Retinal pigment epithelial cell (primary cell): Measurements from ENCODE around the gene ZBTB22.

Source experiments
- DNase-seq: peaks from one replicate; pipeline ENCODE4 v3.0.0-alpha.2; 2010; ENCODE audit warnings: low read depth
- H3K4me3 ChIP-seq: 2 replicates; pipeline ENCODE4 v1.5.1; 2011; ENCODE audit warnings: mild to moderate bottlenecking, low read length, control low read depth, moderate library complexity
- CTCF ChIP-seq: conservative IDR thresholded peaks from 2 replicates; pipeline ENCODE4 v1.5.1; 2011; ENCODE audit warnings: low read depth, low read length, control low read depth, inconsistent platforms

The ZBTB22 gene

GRCh38 chr6:33319939-33320314 is 2.4 kb upstream of the ZBTB22 start:
- DNase-seq = no peak
- no peak for TF ChIP-seq CTCF
- H3K4me3 ChIP-seq = no peak overlapping the region

GRCh38 chr6:33318426-33319073 is 1.0 kb upstream of the ZBTB22 start:
- TF ChIP-seq CTCF = no peak
- DNase-seq = no peak
- peak overlapping the region; percentile 75 for H3K4me3 ChIP-seq

- DNase-seq = no peak
- H3K4me3 ChIP-seq = peak overlapping the region; percentile 75
- TF ChIP-seq CTCF = no peak
Observed at GRCh38 chr6:33317419-33317668, 200 bp downstream of the ZBTB22 start.

- H3K4me3 ChIP-seq = peak overlapping the region; percentile 75
- no peak for TF ChIP-seq CTCF
- DNase-seq = no peak
Observed at GRCh38 chr6:33316603-33317418, 733 bp downstream of the ZBTB22 start.

- no peak for TF ChIP-seq CTCF
- H3K4me3 ChIP-seq = no peak overlapping the region
- no peak for DNase-seq
Observed at GRCh38 chr6:33315793-33316602, 1.5 kb downstream of the ZBTB22 start.

GRCh38 chr6:33314943-33315792 is 2.4 kb downstream of the ZBTB22 start:
- no peak for TF ChIP-seq CTCF
- no peak for DNase-seq
- no peak overlapping the region for H3K4me3 ChIP-seq
